ENCODE data around the gene OBSCN.

DNA sequence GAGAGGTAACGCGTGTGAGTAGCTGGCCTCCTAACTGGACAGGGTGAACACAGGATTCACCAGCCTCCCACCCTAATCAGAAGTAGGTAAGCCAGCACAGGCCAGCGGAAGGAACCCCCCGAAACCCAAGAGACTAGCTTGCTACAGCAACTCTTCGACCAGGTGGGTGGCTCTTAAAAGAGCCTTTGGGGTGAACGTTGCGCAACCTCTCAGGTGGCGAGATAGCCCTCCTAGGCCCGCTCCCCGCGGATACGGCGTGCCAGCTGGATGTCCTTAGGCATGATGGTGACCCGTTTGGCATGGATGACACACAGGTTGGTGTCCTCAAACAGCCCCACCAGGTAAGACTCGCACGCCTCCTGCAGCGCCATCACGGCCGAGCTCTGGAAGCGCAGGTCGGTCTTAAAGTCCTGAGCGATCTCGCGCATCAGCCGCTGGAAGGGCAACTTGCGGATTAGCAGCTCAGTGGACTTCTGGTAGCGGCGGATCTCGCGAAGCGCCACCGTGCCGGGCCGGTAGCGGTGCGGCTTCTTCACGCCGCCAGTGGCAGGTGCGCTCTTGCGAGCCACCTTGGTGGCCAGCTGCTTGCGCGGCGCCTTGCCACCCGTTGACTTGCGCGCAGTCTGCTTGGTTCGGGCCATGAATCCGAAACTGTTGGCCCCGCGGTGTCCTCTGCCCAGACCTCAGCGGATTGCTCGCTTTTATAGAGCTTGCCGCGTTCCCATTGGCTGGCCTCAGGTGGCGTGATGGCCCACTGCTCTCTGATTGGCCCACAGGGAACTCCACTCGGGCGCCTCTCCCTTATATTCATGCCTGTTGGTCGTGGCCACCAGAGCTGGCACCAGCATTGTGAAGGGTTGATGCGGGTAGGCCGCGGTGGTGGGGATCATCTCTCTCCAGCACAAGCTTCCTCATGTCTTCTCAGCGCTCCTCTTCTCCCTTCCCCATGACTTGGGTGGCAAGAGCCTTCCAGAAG, 217.1 kb downstream of the OBSCN start:
- TF ChIP-seq, protein P1, sequence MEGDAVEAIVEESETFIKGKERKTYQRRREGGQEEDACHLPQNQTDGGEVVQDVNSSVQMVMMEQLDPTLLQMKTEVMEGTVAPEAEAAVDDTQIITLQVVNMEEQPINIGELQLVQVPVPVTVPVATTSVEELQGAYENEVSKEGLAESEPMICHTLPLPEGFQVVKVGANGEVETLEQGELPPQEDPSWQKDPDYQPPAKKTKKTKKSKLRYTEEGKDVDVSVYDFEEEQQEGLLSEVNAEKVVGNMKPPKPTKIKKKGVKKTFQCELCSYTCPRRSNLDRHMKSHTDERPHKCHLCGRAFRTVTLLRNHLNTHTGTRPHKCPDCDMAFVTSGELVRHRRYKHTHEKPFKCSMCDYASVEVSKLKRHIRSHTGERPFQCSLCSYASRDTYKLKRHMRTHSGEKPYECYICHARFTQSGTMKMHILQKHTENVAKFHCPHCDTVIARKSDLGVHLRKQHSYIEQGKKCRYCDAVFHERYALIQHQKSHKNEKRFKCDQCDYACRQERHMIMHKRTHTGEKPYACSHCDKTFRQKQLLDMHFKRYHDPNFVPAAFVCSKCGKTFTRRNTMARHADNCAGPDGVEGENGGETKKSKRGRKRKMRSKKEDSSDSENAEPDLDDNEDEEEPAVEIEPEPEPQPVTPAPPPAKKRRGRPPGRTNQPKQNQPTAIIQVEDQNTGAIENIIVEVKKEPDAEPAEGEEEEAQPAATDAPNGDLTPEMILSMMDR (IDR thresholded peaks at IDR 0.05), result no peak
- TF ChIP-seq POLR2A (IDR thresholded peaks at IDR 0.05), result no peak

All from heart left ventricle (tissue), 13 donors.